HG03025 (cell line): ENCODE measurements around the gene GALNT15.

Experiments used
- ATAC-seq: cut with Tn5 transposase; IDR thresholded peaks from one replicate; pipeline ENCODE4 v1.9.1; 2021; ENCODE audit warnings: mild to moderate bottlenecking, moderate library complexity; ENCODE audit not compliant: unreplicated experiment, low FRiP score

The GALNT15 gene, protein sequence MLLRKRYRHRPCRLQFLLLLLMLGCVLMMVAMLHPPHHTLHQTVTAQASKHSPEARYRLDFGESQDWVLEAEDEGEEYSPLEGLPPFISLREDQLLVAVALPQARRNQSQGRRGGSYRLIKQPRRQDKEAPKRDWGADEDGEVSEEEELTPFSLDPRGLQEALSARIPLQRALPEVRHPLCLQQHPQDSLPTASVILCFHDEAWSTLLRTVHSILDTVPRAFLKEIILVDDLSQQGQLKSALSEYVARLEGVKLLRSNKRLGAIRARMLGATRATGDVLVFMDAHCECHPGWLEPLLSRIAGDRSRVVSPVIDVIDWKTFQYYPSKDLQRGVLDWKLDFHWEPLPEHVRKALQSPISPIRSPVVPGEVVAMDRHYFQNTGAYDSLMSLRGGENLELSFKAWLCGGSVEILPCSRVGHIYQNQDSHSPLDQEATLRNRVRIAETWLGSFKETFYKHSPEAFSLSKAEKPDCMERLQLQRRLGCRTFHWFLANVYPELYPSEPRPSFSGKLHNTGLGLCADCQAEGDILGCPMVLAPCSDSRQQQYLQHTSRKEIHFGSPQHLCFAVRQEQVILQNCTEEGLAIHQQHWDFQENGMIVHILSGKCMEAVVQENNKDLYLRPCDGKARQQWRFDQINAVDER

DNA sequence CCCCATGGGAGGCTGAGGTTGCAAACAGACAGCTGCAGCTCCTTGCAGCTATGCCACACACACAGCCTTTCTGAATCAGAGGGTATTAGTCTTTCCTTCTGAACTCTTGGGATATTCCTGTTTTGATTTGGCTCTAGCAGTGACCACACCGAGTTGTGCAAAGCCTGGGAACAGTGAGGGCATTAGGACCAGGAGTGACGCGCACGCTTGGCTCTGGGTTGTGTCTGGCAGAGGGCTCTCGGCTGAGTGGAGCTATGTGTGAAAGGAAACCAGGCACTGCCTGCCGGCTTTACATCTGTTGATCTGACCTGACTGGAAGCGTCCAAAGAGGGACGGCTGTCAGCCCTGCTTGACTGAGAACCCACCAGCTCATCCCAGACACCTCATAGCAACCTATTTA lies at the start of gene GALNT15:
Gene GALNT15, plus strand, starts transcription at position 292 of the 400 bp plus-strand sequence. CDS start 472 bp downstream, outside the sequence.
- no peak for ATAC-seq

DNA sequence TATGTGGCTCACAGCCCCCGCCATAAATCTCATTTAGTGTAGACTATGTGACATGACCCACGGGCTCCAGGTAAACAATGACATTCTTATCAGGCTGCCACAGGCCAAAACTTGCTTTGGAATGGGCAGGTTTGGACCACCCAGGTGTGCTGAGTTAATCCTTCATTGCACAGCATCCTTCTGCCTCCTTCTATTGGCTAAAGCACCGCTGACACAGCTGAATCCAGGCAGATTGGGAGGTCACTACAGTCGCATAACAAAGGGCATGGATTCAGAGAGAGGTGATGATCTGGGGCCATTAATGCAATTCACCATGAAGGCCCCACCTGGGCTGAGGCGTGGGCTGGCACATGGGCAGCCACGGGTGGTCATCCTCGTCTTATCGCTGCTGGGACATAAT lies 47.8 kb upstream of the GALNT15 start:
- no peak for ATAC-seq

DNA sequence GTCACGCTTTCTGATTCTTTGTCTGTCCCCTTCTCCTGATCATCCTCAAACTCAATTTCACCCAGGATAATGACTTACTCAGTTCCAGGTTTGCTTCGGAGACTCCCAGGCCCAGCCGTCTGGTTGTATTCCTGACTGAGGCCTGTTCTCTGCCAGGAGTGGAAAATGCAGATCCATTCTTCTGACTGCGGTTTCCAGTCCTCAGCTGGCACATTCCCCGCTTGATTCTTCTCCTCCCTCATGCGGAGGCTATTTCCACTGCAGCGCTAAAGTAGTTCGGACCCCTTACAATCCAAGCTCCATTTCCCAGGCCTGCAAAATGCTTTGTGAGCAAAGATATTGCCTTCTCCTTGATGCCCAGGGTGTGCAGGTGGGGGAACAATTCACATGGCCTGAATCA lies 47.2 kb upstream of the GALNT15 start:
- ATAC-seq, result no peak

DNA sequence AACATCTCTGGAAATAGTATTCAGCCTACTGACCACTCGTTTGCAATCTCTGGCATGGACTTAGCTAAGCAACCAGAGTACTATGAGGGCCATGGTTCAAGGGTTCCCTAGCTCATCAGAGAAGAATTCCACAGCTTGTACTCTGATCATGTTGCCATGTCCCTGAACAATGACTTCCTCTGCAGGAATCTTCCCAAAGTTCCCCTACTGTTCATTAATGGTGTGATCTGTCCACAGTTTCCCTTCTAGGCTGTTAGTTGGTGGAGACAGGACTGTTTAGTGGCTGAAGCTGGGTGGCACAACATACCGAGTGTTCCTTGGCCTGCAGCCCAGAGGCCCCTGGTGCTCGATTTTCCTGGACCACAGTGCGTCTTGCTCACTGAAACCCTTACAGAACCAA lies 44.4 kb upstream of the GALNT15 start:
- no peak for ATAC-seq

DNA sequence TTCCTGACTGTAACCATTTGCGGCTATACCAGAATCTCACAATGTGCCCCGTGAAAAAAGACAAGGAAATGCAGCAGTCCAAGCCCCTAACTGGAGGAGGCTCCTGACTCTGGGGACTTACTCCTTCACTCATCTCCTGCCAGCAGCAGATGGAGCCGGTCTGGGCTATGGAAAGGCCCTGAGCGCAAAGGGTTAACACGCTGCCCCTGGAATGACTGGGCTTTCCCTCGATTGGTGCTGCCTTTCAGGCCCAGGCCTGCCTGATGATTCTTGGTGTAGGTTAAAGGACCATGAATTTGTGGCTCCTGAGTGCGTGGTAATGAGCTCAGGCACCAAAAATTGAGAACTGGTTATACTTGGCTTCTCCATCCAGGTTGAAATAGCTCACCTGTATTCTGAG lies 42.3 kb upstream of the GALNT15 start:
- ATAC-seq, result no peak

DNA sequence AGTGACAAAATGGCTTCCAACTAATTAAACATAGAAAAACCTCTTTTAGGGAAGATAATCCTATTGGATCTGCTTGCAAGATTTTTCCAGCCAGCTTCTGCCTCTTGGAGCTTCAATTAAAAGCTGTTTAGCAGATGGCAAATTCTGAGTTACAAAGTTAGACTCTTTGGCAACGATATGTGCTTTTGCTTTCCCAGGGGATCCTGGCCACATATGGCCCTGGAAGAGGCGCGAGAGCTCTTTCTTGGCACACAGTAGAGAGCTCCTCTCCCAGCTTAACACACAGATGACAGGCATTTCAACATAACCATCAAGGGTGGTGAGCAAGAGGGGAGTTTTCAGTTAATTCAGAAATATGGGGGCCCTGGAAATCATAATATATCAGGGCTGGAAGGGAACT lies 41.6 kb upstream of the GALNT15 start:
- ATAC-seq, result no peak

DNA sequence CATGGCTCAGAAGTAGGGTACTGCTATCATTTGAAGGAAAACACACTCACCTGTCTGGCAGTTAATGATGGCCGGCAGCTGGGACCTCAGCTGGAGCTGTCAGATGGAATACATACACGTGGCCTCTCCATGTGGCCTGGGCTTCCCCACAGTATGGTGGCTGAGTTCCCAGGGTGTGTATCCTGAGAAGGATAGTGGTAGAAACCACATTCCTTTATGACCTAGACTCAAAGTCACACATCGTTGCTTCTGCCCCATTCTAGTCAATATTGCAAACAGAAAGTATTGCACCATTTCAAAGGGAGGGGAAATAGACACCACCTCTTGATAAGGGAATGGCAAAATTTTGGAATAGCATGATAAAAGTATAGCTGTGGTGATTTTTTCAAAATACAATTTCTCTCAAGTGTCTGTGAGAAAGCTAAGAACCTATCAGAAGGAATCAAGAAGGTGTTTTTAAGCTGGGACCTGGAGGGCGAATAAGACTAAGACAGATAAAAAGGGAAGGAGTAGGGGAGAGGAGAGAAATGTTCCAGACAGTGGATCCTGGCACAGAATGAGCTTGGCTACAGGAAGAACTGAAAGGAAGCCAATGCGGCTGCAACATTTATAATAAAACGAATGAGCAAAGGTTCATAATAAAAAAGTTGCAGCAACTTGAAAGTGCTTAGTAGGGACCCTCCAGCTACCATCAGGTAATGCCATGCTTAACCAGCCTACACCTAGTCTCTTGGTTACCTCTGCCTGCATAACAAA lies 40.1 kb upstream of the GALNT15 start:
- ATAC-seq, result no peak

DNA sequence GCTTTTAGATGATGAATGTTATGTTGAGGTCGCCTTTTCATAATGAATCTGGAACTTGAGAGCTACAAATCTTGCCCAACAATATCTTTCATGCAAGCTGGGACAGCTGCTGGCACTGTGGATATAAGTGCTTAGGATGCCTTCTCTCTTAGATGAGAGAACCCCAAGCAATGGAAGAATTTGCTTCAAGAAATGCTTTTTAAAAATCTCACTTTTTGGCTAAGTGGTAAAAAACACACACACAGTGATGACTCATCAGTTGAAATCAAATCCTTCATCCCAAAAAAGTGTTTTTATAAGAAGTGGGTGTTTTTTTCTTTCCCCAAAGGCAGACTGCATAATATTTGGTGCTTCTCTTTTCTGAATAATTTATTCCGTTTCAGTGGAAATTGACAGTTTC lies 38.4 kb upstream of the GALNT15 start:
- no peak for ATAC-seq

DNA sequence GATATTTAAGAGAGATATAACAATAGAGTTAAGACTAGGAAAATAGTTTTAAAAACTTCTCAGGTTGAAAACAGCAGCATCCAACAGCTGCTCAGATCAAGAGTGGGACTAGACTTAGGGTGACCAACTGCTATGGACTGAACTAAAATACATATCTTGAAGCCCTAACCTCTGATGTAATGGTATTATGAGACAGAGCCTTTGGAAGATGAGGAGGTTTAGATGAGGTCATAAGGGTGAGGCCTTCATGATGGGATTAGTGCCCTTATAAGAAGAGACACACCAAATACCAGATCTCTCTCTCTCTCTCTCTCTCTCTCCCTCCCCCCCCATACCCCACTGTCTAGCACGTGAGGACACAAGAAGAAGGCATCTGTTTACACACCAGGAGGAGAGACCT lies 37.4 kb upstream of the GALNT15 start:
- ATAC-seq, result no peak

DNA sequence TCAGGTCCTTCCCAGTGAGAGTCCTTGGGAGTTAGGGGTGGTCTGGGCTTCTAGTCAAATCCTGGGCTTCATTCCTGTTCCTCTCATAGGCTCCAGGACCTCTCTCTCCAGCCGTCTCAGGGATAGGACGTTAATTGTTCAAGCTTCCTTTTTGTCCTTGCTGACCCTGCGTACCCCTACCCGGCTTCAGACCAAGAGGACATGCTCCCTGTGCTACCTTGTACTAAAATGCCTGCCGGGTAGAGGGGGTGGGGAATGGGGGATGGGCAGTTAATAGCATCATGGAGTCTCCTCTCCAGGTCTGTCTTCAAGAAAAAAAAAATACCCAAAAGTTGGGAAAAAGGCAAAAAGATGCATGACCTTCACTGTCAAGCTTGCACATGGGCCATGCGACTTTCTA lies 36.5 kb upstream of the GALNT15 start:
- no peak for ATAC-seq

DNA sequence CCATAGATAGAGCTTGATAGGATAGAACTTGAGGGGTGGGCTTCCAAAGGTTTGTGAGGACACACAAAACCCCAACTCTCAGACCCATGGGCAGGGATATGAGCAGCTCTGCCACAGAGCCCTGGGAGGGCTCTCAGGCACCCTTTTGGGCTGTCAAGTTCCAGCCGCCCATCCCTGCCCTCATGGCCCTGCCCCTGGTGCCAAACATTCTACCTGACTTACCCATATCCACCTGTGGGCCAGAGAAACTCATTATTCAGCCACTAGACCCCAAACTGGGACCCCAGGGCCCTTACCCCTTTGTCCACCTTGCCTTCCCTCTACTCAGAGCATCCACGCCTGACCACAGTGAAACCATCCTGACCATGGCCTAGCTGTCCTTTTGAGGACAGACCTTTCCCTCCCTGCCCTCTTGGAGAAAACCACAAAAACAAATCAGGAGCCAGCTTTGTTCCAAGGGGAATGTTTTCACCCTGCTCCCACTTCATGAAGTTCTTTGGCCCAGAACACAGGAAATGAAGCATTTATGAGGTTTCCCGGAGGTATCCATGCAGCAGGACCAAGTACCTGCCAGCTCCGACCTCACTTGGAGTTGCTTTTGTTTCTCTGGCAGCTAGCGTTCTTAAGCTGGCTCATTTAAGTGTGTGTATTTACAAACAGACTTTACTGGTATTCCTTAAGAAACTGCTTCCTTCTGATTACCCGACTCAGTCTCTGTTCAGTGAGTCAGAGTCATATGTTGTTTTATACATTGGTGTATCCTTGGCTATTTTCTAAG lies 34.2 kb upstream of the GALNT15 start:
- ATAC-seq, result no peak

DNA sequence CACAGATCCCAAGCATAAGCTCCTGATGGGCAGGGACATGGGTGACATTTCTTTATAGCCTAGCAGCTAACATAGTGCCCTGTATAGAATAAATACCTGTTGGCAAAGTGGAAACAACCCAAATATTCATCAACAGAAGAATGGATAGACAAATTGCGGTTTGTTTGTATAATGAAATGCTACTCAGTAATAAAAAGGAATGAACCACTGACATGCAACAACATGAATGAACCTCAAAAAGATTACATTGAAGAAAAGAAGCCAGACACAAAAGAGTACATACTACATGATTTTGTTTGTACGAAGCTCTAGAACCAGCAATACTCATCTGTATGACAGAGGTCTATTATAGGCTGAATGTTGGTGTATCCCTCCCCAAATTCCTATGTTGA lies 33.6 kb upstream of the GALNT15 start:
- no peak for ATAC-seq

DNA sequence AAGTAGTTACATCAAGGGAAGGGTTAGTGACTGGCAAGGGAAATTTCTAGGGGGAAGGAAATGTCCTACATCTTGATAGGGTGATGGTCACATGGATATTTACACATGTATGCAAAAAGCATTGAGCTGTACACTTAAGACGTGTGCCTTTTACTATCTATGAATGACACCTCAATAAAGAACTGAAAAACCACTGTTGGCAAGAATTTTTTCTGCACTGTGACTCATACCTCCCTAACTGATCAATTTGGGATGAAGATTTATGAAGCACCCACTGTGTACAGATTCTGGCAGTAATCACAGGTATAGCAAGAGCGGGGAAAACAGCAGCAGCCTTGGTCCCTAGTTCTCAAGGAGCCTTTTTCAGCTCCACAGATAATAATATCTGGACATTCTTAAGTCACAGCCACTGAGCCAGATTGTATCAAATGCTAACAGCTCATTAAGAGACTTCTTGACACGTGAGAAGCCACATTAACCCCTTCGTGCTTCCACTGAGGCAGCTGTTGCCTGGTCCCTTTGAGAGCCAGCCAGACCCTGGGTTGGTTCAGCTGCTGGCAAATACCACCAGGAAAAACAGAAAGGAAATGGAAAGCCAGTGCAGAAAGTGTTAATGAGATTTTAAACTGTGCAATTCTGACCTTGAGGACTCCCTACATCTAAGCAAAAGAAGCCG lies 32.0 kb upstream of the GALNT15 start:
- no peak for ATAC-seq

DNA sequence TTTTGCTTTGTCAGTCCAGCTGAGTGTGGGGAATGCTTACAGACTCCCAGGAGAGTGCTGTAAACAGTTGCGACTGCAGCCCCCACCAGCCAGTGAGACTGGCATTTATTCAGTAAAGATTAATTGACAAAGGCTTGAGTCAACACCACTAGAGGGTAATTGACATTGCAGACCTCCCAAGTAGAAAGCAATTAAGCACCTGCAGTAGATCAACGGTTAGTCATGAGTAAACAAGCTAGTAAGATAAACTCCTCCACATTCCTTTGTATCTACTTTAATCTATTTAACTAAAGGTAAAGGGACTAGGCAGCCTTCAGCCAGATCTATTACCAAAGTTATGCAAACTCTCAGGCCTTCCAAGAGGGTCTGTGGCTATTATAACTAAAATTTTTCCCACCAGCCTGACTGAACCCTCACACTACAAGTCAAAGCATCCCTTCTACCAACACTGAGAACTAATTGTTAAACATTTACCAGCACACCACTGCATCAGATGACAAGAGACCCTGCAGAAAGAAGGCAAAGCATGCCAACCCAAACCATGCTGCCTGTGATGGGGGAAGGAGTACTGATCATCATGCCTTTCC lies 30.5 kb upstream of the GALNT15 start:
- no peak for ATAC-seq

DNA sequence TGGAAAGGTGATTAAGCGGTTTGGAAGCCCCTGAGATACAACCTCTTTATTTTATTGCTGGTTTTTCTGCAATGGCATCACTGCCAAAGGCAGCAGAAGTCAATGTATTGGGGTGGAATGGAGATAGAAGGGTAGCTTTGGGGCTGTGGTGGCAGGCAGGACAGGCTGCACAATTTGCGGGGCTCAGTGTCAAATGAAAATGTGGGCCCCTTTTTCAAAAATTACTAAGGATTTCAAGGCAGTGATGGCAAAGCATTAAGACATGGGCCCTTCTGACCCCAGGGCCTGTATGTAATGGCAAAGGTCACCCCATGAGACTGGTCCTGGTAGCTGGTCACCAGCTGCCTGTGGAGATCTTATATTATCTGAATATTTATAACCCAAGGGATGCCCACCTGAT lies 29.3 kb upstream of the GALNT15 start:
- no peak for ATAC-seq

DNA sequence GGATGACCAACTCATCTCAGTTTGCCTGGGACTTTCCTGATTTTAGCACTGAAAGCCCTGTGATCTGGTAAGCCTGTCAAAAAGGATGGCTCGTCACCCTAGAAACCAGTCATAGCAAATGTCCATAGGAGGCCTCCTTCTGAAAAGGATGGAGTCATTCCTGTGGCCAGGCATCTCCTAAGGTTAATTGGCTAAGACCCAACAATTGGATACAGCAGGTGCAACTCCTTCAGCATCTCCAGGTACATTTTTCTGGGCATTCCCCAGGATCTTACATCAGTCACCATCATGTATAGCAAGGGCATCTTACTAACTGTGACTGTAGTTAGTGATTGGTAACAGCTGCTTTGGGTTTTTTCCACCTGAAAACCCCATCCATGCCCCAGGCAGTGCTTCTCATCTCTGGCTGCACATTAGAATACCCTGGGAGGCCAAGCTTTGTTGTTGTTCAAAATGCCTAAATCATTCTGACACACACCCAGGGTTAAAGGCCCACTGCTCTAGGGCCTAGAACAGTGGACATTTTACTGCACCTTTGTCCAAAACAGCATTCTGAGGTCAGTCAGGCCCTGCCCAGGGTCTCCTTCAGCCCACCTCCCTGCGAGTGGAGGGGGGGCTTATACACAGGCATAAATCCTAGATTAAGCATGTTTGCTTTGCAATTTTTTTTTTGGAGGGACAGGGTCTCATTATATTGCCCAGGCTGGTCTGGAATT lies 28.3 kb upstream of the GALNT15 start:
- no peak for ATAC-seq

DNA sequence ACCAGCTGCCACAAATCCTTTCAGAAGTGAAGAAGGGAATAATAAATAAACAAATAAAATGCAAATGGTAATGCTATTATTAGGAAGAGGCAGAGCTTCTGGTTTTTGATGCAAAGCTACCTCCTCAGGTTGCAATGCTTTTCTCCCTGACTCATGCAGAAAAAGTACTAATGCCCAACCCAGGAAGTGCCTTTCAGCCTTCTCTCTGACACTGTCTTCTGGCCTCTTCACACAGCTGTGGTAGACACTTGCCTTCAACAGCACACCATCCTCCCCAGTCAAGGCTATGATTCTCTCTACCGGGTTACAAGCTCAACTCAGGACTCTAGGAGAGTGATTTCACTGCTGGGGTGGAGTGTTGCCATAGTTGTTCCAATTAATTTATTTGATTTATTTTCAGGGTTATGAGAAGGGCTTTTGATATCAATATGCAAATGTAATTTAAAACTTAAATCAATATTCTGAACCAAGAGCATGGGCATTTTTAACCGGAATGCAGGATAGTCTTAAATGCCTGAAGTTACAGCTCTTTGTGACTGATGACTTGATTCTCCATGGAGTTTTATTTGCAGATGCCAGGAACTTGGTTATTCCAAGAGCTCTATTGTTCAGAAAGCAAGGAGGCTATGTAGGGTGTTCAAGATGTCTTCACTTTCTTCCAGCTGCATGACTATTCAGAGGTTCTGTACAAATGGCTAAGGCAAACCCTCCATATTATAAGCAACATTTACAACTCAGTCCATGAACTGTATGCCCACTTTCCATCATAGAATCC lies 27.1 kb upstream of the GALNT15 start:
- no peak for ATAC-seq

DNA sequence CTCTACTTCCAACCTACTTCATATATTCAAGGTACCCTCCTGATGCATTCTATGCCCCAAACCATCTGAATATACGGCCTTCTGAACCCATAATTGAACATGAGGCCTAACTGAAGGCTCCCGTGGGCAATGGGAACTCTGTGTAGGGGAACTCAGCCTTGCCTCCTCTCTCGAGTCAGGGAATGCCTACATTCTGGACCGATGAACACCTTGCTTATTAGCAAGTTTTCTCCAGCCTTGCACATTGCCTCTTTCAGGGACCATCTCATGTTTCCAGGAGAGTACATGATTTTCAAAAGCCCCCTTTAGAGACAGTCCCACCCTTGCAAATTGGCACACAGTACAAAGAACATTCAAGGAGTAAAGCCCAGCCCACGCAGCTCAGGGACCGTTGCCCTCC lies 26.3 kb upstream of the GALNT15 start:
- no peak for ATAC-seq
